Retina (tissue), 1 donor: ENCODE measurements around the gene POU6F1.
A peak's percentile ranks its signal among the peaks of the same experiment; 100 is the strongest.

Experiments
- DNase-seq: peaks from one replicate; pipeline ENCODE4 v3.0.0-alpha.2; 2016

POU6F1 gene

DNA sequence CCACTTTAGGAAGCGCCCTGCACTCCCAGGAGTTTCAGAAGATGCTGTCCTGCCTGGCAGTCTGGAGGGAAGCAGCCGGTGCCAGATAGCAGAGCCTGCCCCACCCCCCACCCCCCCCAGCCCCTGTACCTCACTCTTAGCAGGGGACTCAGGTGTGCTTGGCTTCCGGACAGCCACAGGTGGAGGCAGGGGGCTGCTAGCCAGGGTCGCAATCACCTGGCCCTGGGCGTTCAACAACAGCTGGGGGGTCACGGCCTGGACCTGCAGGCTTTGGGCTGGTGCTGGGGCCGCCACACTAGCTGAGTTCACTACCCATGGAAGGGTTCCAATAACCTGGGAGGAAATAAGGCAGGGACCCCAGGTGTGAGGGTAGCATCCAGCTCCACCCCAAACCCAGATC is 22.0 kb downstream of the POU6F1 start:
- DNase-seq, result no peak

DNA sequence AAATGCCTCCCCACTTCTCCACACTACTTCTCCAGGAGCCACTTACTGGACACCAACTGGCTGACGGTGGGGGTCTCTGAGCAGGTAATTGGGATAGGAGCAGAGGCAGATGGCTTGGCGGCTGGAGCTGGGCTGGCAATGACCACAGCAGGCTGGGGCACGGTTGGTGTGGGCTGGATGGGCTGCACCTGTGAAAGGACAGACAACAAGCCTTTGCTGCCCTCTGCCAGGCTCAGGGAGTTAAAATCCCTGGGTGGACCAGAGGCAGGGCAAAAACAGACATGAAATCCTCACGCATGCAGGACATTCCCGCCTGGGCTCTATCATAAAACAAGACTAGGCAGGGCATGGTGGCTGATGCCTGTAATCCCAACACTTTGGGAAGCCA is 25.6 kb downstream of the POU6F1 start:
- DNase-seq, result no peak

DNA sequence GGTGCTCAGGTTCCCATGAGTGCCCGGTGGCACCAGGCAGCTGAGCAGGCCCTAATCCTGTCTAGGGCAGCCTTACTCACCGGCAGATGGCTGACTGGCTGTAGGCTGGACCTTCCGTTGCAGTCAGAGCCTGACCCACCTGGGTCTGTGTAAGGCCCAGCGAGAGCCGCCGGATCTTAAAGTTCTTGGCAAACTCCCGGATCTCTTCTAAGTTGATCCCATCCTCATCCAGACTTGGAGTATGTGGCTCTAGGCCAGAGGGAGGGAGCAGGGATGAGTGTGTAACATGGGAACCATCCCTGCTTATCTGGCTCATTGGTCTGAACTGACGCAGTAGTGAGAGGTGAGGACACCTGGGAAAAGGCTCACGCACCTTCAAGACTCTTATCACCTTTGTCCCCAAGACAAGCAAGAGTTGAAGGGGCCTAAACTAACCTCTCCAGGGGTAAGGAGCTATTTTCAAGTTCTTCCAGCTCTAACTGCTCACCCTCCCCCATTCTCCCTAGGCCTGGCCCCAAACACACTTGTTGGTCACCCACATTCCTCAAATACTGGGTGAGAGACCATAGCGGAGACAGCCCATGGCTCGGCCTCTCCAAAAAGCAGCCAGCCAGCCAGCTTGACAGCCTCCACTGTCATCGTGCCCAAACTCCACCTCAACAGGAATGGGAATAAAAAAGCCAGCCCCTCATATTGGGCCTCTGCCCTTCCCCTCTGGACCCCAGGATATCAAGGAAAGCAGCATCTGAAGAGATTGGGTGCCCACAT is 26.2 kb downstream of the POU6F1 start:
- DNase-seq, result no peak

DNA sequence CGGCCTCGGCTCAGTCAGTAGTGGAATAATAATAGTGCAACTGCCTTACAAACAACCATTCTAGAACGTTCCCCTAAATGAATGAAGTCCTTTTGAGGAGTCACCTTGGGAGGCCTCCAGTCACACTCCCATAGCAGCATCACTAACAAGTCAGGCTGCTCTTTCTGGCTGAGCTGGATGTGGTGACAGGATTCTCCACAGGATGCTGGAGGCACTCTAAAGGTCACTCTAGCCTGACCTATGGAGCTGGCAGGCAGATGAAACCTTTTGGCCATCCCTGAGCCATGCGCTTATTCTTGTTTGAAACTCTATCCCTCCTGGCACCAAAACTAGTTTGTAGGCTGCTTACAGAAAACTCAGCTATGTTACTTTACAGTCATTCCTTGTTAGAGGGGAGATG is 27.0 kb downstream of the POU6F1 start:
- DNase-seq, result no peak

DNA sequence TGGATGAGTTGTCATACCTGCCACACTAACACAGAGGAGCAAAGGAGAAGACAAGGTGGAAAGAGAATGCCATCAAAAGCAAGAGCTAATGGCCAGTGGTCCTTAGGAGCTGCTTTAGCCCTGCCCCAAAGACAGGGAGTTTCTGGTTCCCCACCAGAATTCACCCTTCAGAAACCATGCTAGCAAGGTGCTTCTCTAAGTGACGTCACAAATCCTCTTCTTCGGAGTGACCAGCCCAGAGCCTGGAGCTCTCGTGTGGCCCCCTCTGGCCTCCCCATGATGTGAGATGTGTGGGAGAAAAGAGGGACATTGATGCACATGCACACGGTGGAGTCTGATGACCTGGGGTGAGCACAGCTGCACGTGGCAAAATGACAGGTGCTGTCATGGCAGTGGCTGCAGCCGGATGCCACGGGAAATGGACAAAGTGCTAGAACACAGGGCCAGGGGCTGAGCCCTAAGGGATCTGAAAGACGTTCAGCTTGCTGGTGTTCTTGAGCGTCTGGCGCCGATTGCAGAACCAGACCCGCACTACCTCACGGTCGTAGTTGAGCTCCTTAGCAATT is 28.0 kb downstream of the POU6F1 start:
- DNase-seq, result no peak

DNA sequence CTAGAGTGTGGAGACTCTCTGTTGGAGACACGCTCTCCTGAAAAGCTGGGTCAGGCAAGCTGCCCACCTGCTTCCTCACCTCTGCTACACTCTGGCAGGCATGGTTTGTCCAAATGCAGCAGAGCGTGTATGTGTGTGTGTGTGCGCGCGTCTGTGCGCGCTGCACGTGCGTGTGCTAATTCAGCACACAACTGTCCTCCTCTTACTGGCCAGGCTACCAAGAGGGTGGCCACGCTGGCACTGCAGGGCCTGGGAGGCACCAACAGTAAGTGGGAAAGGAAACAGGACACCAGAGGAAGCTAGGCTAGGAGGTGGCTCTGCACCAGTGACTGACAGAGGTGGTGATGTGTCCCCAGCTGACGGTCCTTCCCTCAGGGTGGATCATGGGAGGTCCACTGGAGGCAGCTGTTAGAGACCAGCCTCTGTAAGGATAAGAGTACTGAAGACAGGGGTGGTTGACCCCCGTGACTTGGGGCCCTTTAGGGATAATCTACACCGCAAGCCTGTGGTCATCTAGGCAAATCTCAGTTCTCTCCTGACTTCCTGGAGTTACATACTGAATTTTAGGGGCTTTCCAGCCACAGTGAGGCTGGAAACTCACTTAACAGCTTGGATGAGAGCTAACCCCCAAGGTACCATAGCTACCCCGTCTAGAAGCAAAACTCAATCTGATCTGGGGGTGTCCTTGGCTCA is 29.4 kb downstream of the POU6F1 start:
- no peak for DNase-seq

DNA sequence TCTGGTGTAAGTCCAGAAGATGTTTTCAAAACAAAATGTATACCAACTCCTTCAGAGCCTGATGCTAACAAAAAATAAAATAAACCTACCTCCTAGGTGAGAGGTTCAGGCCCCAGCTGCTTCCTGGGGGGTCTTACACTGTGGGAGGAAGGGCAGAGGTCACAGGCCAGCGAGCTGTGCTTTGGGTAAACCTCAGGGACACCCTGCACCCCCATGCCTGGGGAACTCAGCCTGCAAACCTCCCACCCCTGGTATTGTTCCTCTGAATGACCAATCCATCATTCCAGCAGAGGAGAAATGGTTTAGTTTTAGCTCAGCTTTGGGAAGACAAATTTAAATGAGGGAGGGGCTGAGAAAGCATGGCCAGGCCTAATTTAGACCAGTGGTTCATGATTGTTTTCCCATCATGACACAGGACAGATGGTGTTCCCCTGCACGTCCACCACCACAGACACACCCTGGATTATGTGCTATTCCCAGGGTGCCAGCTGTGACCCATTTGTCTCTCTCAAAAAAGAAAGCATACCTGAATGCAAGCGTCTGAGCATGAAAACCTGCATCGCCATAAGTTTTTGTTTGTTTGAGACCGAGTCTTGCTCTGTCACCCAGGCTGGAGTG is 30.4 kb downstream of the POU6F1 start:
- no peak for DNase-seq

DNA sequence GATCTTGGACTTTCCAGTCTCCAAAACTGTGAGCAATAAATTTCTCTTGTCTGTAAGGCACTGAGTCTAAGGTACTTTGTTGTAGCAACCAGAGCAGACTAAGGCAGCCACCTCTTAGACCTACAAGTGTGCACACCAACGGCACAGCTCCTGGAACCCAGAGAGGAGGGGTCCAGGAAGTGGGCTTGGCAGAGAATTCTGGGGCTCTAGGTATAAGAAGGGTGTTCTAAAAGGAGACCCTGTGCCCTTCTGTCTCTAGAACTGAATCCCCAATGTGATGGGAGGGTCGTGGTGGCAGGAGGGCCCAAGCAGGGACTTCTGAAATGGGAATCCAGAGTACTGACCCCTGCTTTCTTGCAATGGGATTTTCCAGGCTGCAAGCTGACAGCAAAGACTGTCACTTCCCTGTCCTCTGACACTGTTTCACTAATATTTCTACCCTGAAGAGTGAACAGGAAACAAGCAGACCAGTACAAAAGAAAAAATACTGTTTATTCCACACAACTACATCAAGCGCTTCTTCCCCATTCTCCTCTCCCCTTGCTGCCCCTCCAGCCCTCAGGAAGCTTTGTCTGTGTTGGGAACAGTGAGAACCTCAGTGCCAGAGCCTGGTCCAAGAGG is 31.3 kb downstream of the POU6F1 start:
- DNase-seq, result no peak

DNA sequence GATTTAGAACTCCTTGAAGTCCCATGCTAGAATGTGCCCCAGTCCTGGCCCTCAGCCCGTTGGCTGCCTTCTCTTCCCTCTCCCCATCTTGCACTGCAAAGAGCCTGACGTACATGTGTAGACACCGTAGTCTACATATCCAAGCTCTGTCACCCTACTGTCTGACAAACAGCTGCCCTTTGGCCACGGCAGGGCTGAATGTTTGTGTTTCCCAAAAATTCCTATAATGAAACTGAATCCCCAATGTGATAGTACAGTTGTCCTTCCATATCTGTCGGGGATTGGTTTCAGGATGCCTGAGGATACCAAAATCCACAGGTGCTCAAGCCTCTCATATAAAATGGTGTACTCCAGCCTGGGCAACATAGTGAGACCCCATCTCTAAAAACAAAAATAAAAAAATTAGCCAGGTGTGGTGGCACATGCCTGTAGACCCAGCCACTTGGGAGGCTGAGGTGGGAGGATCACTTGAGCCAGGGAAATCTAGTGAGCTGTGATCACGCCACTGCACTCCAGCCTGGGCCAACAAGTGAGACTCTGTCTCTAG is 32.6 kb downstream of the POU6F1 start:
- DNase-seq, result no peak

DNA sequence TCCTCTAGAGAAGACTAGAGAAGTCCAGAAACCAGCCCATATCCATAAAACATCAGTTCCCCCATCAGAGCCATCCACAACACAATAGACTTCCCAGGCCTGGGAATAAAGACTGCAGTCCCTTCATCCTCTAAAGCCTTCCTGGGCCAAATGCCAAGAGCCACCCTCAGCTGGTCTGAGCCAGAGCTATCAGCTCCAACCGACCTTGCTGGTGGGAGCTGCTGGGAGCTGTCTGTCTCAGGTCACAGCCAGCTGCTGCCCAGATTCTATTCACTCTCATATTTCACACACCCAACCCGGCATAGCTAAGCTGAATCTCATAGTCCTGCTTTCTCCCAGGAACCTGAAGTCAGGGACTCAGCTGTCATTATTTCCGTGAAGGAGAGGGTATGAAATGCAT is 34.0 kb downstream of the POU6F1 start:
- no peak for DNase-seq

DNA sequence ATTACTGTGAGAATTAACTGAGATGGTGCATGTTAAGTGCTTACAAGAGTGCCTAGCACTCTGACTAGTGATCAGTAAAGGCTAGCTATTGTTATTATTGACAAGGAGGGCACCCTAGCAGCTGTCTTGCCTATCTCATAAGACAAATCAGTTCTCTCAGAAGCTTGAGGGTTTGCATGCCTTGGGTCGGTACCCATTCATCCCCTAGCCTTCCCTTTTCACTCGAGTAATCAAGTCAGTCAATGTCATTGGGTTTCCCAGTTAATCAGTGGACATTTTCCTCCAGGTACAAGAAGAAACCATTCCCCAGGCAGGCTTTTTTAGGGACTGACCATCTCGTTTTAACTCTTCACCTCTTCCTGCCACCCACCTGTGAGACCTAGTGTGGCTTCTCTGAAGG is 34.5 kb downstream of the POU6F1 start:
- DNase-seq, result no peak

DNA sequence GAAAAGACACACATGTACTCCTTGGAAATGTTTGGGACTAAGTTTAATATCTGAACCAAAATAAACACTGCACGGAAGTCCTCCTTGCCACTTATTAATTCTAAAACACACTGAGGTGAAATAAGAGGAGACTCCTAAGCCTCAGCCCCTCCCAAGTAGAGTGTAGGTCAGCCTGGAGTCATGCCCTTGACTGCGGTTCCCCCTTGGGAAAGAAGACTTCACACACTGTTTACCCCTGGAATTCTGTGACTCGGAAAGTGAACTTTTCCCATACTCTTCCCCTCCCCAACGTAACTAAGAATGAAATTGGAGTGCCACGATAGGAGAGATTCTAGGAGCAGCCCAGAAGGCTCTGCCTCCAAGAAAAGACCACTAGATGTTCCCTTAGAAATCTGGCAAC is 36.3 kb downstream of the POU6F1 start:
- DNase-seq, result no peak

DNA sequence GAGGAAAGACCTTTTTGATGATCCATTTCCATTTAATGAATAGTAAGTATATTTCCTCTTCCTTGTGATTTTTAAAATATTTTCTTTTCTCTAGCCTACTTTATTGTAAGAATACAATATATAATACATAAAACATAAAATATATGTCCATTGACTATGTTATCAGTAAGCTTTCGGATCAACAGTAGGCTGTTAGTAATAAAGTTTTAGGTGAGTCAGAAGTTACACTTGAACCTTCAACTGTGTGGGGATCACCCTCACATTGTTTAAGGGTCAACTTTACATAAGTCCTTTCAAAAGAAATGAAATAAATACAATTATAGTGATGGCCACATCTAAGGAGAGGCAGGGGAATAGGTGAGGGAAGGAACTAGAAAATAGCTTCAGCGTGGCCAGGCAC is 40.0 kb downstream of the POU6F1 start:
- DNase-seq, result no peak

DNA sequence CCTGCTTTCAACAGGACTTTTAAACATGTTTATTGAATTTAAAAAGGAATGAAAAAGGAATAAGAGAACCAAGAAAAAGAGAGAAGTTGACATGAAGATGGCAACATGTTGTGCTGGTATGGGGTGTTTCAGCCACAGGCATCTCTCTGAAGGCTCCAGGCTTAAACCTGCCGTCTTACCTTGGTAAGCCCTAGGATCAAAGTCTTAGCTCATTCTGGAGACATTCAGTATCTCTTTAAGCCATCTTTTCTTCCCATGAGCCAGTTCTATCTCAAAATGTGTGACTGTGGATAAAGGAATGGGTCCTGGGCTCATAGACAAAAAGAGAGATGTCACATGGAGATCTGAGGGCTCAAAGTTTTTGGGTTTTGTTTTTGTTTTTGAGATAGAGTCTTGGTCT is 43.4 kb downstream of the POU6F1 start:
- no peak for DNase-seq

DNA sequence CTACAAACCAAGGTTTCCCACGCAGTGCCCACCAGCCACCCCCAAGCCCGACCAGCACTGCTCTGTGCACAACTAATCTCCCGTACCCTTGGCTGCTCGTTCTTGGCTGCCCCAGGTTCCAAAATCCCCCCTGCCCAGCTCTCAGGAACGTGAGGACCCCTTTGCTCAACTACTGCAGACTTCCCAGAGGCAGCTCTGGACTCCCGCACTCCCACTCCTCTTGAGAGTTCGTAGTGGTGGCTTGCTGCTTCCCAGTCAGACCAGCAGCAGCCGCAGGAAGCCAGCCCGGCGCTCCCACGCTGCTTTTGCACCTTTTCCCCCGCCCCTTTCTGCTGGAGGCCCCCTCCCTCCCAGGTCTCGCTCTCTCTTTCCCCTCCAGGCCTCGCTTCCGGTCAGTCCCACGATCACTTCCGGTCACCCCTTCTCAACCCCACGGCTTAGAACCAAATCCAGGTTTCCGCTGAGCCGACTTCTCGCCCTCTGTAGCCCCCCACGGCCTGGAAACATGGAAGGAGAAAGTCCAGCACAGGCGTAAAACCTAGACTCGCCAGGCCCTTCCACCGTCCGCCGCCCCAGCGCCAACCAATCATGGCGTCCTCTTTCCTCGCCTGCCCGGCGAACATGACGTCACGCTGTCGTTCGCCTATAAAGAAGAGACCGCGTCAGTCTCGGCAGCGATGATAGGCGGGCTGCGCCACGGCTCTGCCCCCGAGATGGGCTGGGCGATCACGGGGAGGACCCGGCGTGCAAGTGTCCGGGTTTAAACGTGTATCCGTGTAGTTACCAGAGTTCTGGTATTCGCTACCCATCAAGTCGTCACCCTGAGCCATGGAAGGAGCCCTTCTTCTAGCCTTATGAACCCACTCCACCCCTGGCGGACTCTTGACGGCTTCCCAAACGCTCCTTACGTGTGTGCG is 45.1 kb downstream of the POU6F1 start, which contains the start of gene TFCP2:
TSS of gene TFCP2 (minus strand) at position 621 of the 917 bp plus-strand sequence. CDS start 713 bp downstream, outside the sequence.
- peak; percentile 98 for DNase-seq

DNA sequence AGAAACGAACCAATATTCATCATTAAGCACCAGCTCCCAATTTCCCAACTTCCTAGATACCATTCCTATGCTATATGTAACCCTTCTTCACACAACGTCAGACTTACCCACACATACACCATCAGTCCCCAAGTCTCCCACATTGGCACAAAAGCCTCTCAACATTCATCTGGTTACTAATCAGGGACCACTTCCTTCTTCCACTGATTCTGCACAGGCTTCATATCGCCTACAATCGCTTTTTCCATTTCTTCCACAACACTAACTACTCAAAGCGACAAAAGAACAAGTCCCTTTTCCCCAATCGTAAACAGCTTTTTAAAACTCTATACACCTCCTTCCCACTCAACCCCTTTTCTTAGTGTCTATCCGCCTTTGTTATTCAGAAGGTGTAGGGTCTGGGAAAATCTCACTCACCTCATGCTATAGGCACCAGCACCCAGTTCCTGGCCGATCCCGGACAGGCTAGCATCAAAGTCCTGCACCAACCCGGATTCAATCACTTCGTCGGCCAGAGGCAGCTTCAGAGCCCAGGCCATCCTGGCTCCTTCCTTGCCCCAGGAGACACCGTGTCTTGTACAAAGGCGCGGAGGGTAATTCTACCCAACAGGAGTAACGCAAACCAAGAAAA is 45.9 kb downstream of the POU6F1 start:
- no peak for DNase-seq

DNA sequence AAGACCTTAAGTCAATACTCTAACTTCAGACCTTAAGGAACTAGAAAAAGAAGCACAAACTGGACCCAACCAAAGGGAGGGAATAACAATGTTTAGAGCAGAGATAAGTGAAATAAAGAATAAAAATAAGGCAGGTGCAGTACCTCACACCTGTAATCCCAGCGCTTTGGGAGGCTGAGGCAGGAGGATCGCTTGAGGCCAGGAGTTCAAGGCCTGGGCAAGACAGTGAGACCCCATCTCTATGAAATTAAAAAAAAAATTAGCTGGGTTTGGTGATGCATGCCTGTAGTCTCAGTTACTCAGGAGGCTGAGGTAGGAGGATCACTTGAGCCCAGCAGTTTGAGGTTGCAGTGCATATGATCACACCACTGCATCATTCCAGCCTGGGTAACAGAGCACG is 54.1 kb downstream of the POU6F1 start:
- no peak for DNase-seq

DNA sequence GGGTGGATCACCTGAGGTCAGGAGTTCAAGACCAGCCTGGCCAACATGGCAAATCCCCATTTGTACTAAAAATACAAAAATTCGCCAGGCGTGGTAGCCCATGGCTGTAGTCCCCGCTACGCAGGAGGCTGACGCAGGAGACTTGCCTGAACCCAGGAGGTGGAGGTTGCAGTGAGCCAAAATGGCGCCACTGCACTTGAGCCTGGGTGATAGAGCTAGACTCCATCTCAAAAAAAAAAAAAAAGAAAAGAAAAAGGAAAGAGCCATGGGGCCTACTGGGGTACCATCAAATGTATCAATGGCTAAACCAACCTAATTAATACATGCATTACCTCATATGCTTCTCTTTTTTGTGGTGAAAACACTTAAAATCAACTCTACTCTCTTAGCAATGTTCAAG is 55.6 kb downstream of the POU6F1 start:
- DNase-seq, result no peak

DNA sequence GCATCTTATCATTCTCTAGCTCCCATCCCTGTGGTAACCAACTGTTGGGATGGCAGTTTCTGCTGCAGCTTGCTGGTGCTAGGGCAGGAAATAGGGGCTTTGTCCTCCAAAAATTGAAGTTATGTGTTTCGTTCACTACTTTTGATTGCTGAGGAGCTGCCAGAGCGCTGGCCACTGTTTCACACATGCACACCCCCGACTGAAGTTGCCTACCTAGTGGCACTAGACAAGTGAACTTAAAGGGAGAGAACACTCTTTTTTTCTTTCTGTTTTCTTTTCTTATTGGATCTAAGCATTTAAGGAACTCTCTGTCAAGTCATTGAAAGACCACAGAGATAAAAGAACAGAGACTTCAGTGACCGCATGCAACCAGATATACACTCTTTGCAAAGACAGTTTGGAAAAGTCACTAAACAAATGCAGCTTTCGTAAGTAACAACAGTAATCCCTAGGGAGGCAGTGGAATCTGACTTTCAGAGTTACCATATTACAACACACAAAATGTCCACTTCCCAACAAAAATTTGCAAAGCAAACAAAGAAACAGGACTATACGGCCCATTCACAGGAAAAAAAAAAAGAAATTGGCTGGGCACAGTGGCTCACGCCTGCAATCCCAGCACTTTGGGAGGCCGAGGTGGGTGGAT is 56.9 kb downstream of the POU6F1 start:
- no peak for DNase-seq

DNA sequence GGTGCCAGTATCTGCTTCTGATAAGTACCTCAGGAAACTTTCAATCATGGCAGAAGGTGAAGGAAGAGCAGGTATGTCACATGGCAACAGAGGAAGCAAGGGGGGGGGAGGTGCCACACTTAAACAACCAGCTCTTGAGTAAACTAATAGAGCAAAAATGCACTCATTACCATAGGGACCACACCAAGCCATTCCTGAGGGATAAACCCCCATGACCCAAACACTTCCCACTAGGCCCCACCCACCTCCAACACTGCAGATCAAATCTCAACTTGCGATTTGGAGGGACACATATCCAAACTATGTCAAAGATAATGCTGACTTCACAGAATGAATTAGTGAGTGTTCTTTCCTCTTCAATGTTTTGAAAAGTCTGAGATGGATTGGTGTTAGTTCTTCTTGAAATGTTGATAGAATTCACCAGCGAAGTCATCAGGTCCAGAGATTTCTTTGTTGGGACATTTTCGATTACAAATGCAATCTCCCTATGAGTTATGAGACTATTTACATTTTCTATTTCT is 61.6 kb downstream of the POU6F1 start:
- no peak for DNase-seq

DNA sequence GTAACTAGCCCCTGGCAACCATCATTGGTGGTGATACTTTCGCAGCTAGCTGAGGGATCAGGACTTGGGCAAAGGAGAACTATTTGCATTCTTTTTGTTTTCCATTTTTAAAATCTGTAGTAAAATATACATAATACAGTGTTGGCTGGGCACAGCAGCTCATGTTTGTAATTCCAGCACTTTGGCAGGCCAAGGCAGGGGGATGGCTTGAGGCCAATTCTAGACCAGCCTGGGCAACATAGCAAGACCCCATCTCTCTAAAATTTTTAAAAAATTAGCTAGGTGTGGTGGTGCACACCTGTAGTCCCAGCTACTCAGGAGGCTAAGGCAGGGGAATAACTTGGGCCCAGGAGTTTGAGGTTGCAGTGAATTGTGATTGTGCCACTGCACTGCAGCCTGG is 64.9 kb downstream of the POU6F1 start:
- no peak for DNase-seq
